Nephron (organoid): Measurements from ENCODE around the gene VWA1.
"Not testable (repeated sequence)": the region's sequence is repeated elsewhere in the genome, so short reads cannot be mapped to it uniquely, and the experiment has no call there.

Experiments
- H3K27ac Mint-ChIP-seq, 3 experiments: 2 replicates each; pipeline ENCODE4 v1.8.0; 2020; ENCODE audit warnings: mixed read lengths in 3 of 3, mild to moderate bottlenecking in 2 of 3, moderate library complexity in 1 of 3
- H3K27me3 Mint-ChIP-seq: 2 replicates; pipeline ENCODE4 v1.8.0; 2021; ENCODE audit warnings: low read depth, mild to moderate bottlenecking, moderate library complexity, mixed read lengths
- H3K36me3 Mint-ChIP-seq: 2 replicates; pipeline ENCODE4 v1.8.0; 2020; ENCODE audit warnings: low read depth, mixed read lengths
- H3K4me1 Mint-ChIP-seq: 2 replicates; pipeline ENCODE4 v1.8.0; 2020; ENCODE audit warnings: mixed read lengths
- H3K4me3 Mint-ChIP-seq, 3 experiments: 2 replicates each; pipeline ENCODE4 v1.8.0; 2020; ENCODE audit warnings: mild to moderate bottlenecking in 3 of 3, mixed read lengths in 3 of 3, moderate library complexity in 2 of 3
- H3K9me3 Mint-ChIP-seq: 2 replicates; pipeline ENCODE4 v1.8.0; 2020; ENCODE audit warnings: mixed read lengths
- TF ChIP-seq, protein P1 (sequence below), 3 experiments: fragments of 200-600 bp; sonication (generic); IDR thresholded peaks; one replicate each; pipeline ENCODE4 v1.5.0; 2021; ENCODE audit warnings: antibody characterized with exemption in 3 of 3; ENCODE audit not compliant: unreplicated experiment in 3 of 3

Gene VWA1

DNA sequence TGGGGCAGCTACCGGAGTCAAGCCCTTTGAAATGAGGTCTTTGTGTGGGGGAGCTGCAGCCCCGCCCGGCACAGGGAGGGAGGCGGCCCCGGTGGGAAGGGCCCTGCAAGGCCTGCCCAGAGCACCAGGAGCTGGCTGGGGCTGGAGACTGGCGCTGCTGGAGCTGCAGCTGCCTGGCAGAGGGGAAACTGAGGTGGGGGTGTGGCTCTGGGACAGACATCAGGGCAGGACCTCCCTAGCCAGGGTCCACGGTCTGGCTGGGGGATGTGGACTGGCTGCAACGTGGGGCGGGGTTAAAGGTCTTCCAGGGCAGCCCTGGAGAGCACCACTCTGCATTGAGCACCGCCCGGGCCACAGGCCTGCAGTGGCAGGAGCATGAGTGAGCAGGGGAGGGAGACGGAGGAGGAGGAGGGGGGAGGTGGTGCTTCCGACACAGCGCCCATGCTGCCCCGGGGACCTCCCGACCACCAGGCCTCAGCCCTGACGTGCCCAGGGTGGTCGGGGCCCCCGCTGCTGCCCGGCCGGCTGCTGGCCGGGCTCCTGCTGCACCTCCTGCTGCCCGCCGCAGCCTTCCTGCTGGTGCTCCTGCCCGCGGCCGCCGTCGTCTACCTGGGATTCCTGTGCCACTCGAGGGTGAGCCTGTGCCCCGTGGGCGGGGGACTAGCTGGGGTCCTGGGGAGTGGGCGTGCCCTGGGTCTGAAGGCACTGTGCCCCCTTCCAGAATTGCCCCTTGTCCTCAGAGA, 9.6 kb upstream of the VWA1 start:
- H3K27ac Mint-ChIP-seq, result peak overlapping the region in 1 of 3 experiments; percentile 58
- no peaks in the 10 kb centered on the region for H3K27me3 Mint-ChIP-seq
- H3K4me3 Mint-ChIP-seq, result peak overlapping the region; percentile 55 to 67 (median 56)
- peaks cover 20% of the 10 kb centered on the region for H3K4me1 Mint-ChIP-seq
- H3K9me3 Mint-ChIP-seq, result no peaks in the 10 kb centered on the region
- TF ChIP-seq, protein P1, sequence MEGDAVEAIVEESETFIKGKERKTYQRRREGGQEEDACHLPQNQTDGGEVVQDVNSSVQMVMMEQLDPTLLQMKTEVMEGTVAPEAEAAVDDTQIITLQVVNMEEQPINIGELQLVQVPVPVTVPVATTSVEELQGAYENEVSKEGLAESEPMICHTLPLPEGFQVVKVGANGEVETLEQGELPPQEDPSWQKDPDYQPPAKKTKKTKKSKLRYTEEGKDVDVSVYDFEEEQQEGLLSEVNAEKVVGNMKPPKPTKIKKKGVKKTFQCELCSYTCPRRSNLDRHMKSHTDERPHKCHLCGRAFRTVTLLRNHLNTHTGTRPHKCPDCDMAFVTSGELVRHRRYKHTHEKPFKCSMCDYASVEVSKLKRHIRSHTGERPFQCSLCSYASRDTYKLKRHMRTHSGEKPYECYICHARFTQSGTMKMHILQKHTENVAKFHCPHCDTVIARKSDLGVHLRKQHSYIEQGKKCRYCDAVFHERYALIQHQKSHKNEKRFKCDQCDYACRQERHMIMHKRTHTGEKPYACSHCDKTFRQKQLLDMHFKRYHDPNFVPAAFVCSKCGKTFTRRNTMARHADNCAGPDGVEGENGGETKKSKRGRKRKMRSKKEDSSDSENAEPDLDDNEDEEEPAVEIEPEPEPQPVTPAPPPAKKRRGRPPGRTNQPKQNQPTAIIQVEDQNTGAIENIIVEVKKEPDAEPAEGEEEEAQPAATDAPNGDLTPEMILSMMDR (IDR thresholded peaks at IDR 0.05; ENCODE audit: unreplicated experiment in 3 of 3), result no peak
- no peaks in the 10 kb centered on the region for H3K36me3 Mint-ChIP-seq

DNA sequence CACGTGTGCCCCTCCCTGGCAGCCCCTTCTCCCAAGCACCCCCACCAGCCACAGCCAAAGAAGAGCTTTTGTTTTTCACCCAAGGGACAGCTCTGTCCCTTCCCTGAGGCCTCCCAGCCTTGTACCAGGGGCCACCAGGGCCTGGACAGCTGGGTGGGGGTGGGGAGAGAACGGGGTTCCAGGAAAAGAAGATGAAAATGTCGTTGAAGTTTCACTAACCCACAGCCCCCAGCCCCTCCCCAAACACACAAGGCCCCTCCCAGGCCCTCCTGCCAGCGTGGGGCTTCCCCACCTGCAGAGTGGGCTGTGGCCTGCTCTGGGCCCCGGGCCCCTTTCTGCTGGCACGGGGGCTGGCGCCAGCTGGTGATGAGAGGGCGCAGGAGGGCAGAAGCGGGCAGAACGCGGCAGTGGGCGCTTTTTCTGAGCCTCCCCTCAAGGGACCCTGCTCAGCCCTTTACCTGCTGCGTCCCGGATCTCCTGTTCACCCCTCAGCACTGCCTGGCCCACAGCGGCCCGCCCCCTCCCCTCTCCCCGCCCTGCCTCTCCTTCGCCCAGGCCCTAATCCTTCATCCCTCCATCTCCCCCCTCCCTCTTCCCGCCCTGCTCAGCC, 8.9 kb upstream of the VWA1 start:
- Mint-ChIP-seq H3K27ac (no peak overlapping the region), H3K4me3 (peak overlapping the region; percentile 55 to 68 (median 56)), H3K9me3 (no peaks in the 10 kb centered on the region), H3K27me3 (no peaks in the 10 kb centered on the region), H3K36me3 (no peaks in the 10 kb centered on the region), H3K4me1 (peaks cover 22% of the 10 kb centered on the region)
- TF ChIP-seq, protein P1 (IDR thresholded peaks at IDR 0.05; ENCODE audit: unreplicated experiment in 3 of 3), result no peak

DNA sequence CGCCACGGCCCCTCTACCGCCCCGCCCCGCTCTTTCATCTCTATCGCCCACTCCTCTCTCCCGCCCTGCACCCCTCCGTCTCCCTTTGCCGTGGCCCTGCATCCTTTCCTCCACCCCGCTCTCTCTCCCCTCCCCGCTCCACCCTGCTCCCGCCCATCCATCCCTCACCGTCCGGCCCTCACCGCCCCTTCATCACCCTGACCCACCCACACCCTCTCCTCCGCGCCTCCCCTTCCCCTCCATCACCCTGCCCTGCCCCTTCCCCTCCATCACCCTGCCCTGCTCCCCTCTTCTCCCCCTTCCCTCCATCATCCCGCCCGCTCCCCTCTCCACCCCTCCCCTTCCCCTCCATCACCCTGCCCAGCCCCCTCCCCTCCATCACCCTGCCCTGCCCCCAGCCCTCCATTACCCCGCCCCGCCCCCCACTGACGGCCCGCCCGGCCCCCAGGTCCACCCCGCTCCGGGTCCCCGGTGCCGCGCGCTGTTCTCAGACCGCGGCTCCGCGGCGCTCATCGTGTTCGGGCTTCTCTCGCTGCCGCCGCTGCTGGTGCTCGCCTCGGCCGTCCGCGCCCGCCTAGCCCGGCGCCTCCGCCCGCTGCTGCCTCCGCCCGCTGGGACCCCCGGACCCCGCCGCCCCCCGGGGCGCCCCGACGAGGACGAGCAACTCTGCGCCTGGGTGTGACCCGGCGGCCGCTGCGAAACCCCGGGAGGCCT, 8.2 kb upstream of the VWA1 start:
- TF ChIP-seq, protein P1 (IDR thresholded peaks at IDR 0.05; ENCODE audit: unreplicated experiment in 3 of 3), result no peak
- peaks cover 28% of the 10 kb centered on the region for H3K4me1 Mint-ChIP-seq
- H3K27ac Mint-ChIP-seq, result no peak overlapping the region
- H3K27me3 Mint-ChIP-seq, result no peaks in the 10 kb centered on the region
- H3K36me3 Mint-ChIP-seq, result no peaks in the 10 kb centered on the region
- peak overlapping the region in 1 of 3 experiments; percentile 68 for H3K4me3 Mint-ChIP-seq
- no peaks in the 10 kb centered on the region for H3K9me3 Mint-ChIP-seq

DNA sequence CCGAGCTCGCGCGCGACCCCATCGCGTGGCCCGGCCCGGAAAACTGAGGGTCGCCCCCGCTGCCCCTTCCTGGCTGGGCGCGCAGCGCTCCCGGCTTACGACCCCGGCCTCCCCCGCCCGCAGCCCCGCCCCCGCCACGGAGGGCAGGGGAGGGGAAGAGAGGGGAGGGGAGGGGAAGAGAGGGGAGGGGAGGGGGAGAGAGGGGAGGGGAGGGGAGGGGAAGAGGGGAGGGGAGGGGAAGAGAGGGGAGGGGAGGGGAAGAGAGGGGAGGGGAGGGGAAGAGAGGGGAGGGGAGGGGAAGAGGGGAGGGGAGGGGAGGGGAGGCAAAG, 7.7 kb upstream of the VWA1 start:
- Mint-ChIP-seq H3K27me3 (no peaks in the 10 kb centered on the region), H3K27ac (no peak overlapping the region), H3K4me1 (peaks cover 32% of the 10 kb centered on the region), H3K9me3 (no peaks in the 10 kb centered on the region), H3K4me3 (no peak overlapping the region), H3K36me3 (no peaks in the 10 kb centered on the region)
- TF ChIP-seq, protein P1 (IDR thresholded peaks at IDR 0.05; ENCODE audit: unreplicated experiment in 3 of 3), result no peak

DNA sequence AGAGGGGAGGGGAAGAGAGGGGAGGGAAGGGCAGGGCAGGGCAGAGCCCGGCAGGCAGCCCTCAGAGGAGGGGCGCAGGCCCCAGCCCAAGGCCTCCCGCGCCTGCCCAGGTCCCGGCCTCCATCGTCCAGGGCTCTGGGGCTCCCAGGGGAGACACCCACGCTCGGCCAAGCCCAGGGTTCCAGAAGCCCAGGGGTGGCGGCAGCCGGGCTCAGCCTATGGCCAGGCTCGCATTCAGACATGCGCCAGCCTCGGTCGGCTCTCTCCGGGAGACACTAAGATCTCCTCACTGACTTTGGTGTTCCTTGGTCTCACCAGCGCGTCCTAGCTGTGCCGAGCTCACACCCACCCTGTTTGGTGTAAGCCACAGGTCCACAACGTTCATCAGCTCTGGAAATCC, 7.3 kb upstream of the VWA1 start:
- no peaks in the 10 kb centered on the region for H3K9me3 Mint-ChIP-seq
- TF ChIP-seq, protein P1 (IDR thresholded peaks at IDR 0.05; ENCODE audit: unreplicated experiment in 3 of 3), result no peak
- H3K4me1 Mint-ChIP-seq, result peaks cover 32% of the 10 kb centered on the region
- peak overlapping the region; percentile 69 to 91 (median 83) for H3K27ac Mint-ChIP-seq
- no peaks in the 10 kb centered on the region for H3K36me3 Mint-ChIP-seq
- no peaks in the 10 kb centered on the region for H3K27me3 Mint-ChIP-seq
- H3K4me3 Mint-ChIP-seq, result peak overlapping the region; percentile 71 to 81 (median 79)

DNA sequence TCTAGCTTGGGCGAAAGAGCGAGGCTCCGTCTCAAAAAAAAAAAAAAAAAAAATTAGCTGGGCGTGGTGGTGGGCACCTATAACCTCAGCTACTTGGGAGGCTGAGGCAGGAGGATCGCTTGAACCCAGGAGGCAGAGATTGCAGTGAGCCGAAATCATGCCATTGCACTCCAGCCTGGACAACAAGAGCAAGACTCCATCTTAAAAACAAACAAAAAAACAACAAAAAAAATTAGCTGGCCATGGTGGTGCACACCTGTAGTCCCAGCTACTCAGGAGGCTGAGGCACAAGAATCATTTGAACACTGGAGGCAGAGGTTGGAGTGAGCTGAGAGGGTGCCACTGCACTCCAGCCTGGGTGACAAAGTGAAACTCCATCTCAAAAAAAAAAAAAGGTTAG, 6.5 kb upstream of the VWA1 start:
- peak overlapping the region in 1 of 3 experiments; percentile 99 for H3K27ac Mint-ChIP-seq
- H3K9me3 Mint-ChIP-seq, H3K36me3 Mint-ChIP-seq, H3K27me3 Mint-ChIP-seq: not testable (repeated sequence)
- peak overlapping the region in 1 of 3 experiments; percentile 19 for H3K4me3 Mint-ChIP-seq
- peaks cover 32% of the 10 kb centered on the region for H3K4me1 Mint-ChIP-seq
